GM19452 (cell line): ENCODE measurements around the gene ATP6V1C2.

Source experiments
- ATAC-seq: cut with Tn5 transposase; IDR thresholded peaks from one replicate; pipeline ENCODE4 v1.9.1; 2021; ENCODE audit not compliant: unreplicated experiment

The ATP6V1C2 gene, protein sequence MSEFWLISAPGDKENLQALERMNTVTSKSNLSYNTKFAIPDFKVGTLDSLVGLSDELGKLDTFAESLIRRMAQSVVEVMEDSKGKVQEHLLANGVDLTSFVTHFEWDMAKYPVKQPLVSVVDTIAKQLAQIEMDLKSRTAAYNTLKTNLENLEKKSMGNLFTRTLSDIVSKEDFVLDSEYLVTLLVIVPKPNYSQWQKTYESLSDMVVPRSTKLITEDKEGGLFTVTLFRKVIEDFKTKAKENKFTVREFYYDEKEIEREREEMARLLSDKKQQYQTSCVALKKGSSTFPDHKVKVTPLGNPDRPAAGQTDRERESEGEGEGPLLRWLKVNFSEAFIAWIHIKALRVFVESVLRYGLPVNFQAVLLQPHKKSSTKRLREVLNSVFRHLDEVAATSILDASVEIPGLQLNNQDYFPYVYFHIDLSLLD

DNA sequence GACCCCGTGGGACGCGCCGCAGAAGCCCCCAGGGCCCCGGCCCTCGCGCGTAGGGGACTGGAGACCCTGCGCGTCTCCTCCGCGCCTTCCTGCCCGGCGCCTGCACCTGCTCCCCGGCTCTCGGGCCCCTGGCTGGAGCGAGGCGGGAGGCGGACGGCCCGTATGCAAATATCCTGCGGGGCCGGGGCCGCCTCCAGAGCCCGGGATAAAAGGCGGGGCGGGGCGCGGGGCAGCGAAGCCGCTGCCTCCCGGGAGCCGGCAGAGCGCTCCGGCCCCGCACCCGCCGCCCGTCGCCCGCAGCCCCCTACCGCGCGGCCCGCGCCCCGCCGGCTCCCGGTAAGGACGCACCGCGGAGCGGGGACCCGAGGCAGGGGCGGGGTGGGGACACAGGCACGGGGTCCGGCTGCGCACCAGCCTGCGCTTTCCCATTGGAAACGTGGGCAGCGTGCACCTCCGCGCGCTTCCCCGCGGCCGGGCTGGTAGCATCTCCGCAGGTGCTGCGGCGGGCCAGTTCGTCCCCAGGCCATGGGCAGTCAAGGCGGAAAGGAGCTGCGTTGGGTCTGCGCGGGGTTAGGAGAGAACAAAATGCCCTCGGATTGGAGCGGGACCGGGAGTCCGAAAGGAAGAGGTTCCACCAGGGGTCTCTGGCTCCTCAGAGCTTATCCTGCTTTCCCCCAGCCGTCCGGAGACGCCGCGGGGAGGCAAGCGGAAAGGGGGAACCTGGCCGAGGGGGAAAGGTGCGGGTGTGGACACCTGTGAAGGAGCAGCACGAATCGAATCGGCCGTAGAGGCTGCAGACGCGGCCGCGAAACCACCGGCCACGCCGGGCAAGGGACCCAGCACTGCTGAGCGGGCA is at the start of gene ATP6V1C2:
ATP6V1C2 (plus strand) TSS at position 235 of the 856 bp plus-strand sequence. CDS start 1,220 bp downstream, outside the sequence.
- peak; percentile 71 for ATAC-seq

DNA sequence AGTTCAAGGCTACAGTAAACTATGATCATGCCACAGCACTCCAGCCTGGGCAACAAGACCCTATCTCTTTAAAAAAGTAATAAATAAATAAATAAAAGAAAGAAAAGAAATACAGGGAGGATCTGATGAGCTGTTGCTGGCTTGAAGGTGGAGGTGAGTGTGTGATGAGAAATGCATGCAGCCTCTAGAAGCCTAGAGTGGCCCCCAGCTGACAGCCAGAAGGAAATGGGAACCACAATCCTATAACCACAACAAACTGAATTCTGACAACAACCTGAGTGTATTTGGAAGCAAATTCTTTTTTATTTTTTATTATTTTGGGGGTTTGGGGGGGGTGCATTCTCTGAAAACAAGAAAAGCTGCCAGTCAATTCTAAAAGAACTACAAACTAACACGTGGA is 46.3 kb upstream of the ATP6V1C2 start:
- no peak for ATAC-seq

DNA sequence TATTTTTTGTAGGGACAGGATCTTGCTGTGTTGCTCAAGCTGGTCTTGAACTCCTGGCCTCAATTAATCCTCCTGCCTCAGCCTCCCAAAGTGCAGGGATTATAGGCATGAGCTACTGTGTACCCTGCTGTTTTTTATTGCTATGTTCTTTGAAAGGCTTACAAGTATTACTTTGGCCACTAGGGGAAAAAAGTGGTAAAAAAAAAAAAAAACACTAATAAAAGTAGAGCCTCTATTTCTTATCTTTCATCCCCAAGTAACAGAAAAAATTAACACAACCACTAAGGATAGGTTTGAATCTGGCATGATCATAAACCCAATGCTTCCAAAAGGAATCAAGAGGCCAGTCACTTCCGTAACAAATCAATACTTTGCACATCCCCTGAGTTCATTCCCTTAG is 43.2 kb upstream of the ATP6V1C2 start:
- ATAC-seq: no peak

DNA sequence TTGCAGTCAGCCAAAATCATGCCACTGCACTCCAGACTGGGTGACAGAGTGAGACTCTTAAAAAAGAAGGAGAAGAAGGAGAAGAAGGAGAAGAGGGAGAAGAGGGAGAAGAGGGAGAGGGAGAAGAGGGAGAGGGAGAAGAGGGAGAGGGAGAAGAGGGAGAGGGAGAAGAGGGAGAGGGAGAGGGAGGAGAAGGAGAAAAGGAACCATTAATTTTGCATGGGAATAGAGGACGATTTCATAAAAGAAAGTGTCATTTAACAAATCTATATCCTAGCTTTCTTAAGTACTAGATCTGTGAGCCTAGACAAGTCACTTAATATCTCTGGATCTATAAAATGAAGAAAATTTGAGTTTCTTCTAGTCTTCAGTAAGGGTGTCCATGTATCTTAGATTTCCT is 41.2 kb upstream of the ATP6V1C2 start:
- no peak for ATAC-seq

DNA sequence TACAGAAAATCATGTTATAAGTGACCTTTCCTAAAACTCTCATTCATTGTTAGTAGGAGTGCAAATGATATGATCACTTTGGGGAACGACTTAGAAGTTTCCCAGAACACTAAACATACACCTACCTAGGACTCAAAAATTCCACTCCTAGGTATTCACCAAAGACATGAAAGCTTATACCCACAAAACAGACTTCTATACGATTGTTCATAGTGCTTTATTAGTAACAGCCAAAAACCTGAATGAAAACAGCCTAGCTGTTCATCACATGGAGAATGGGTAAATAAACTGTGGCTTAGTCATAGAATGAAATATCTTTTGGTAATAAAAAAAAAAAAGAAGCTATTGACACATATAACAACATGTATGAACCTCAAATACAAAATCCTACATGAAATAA is 40.5 kb upstream of the ATP6V1C2 start:
- ATAC-seq: no peak

DNA sequence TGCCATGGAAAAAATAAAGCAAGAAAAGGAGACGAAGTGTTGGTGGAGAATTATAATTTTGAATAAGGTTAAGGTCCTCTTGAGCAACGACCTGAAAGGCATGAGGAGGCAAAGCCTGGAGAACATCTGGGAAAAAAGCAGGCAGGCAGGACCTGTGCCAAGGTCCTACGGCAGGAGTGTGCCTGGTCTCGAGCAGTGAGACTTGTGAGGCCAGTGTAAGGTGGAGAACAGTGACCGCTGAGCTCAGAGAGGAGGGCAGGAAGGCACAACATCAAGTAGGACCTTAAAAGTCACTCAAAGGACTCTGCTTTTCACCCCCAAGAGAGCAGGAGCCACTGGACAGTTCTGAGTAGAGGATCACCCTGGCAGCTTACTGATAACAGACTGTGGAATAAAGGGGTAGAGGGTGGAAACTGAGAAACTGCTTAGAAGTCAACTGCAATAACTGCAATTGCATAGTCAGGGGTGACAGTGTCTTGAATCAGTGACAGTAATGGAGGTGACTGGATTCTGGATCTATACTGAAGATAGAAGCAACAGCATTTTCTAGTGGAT is 35.2 kb upstream of the ATP6V1C2 start:
- no peak for ATAC-seq

DNA sequence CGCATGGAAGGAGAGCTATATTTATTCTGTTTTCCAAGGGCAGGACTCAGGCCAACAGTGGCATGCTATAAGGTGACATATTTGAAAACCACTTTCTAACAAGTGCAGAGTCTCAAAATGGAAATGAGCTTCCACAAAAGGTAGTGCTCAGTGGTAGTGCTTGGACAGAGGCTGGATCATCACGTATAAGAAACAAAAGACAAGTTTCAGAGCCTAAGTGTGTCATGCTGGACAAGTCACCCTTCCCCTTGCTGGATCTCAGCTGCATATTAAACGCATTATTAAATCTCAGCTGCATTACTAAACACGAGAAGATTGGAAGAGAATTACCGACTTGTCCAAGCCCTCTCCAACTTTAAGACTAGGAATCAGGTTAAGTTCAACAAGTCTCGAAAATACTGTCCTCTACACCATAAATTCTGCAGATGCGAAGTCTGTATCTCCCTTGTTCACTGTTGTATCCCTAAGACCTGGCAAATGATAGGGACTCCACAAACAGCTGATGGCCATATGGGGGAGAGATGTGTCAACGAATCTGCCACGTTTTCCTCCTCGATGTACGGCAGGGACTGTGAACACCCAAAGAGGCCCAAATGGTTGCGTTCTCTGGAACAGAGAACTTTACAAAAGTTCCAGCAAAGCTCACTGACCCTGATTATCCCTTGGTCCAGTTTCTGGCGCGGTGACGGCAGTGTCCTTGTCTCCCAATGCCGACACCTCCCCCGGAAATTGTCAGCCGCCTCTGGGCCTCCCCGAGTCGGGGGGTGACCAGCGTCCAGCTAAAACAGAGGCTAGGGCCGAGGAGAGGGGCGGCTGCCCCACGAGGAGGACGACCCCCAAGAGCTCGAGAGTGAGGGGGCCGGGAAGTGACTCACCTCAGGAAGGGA is 32.3 kb upstream of the ATP6V1C2 start:
- ATAC-seq: peak; percentile 27

DNA sequence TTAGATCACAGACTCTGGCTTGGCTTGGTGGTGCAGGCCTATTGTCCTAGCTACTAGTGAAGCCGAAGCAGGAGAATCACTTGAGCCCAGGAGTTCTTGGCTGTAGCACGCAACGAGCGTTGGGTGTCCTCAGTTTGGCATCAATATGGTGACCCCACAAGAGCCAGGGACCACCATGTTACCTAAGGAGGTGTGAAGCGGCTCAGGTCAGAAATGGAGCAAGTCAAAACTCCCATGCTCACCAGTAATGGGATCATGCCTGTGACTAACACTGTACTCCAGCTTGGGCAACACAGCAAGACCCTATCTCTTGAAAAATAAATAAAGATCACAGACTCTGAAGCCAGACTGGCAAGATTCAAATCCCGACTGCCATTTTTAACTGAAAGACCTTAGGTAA is 29.9 kb upstream of the ATP6V1C2 start:
- no peak for ATAC-seq

DNA sequence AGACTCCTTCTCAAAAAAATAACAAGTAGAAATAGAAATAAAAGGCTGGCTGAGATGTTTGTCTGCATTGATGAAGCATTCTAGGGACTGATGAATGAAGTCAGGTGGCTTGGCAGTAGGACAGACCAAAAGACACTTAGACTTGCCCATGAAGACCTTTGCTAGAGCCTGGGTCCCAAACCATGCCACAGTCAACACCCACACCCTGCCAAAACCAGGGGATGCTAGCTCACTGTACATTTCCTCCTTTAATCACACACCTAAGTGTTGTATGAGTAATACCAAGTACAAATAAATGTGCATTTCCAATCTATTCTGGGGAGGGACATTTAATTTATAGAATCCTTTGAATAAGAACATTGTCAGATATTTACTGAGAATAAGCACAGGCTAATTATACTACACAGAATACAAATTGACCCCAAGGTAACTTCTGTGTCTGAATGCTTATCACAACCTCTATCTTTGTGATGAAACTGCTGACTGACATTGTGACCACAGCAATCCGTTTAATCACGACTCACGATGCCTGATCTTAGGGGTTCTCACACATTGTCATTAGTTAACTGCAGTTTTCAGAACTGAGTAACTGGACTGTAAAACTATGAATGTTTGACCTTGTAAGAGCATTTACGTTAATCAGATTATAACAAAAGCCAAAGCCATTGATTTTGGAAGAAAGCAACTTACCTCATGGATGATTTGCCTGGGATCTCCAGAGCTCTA is 21.2 kb upstream of the ATP6V1C2 start:
- ATAC-seq: no peak

DNA sequence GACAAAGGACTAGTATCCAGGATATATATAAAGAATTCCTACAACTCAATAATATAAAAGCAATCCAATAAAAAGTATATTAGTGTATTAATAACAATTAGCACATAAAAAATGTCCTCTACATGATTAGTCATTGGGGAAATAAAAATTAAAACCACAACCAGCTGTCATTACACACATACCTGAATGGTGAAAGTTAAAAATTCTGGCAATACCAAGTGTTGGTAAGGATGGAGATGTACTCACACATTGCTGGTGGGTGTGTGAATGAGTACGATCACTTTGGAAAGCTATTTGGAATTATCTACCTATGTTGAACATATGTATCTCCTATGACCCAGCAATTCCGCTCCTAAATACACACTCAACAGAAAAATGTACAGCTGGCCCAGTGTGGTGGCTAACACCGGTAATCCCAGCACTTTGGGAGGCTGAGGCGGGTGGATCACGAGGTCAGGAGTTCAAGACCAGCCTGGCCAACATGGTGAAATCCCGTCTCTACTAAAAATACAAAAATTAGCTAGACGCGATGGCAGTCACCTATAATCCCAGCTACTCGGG is 17.3 kb upstream of the ATP6V1C2 start:
- no peak for ATAC-seq

DNA sequence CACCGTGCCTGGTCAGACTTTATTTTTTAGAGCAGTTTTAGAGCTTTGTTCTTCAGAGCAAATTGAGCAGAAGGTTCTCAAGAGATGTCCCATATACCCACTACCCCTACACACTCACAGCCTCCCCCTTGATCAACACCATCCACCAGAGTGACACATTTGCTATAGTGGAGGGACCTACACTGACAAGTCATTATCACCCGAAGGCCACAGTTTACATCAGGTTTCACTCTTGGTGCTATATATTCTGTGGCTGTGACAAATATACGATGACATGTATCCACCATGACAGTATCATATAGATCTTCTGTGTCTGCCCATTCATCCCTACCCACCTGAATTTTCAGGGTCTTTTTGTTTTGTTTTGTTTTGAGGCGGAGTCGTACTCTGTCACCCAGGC is 15.4 kb upstream of the ATP6V1C2 start:
- ATAC-seq: no peak

DNA sequence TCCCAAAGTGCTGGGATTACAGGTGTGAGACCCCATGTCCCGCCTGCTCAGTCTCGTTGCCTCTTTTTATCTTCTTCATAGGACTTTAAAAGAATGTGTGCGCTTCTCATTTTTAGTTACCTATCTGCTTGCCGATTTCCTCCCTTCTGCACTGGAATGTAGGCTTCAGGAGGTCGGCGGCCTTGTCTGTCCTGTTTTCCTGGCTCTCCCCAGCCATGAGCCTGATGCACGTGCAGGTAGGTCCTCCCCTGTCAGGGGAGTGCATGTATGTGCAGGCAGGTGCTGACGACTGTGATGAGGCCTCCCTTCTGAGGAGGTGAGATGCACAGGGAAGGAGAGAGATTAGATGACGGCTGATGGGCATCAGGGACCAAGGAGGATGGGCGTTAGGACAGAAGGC is 13.6 kb upstream of the ATP6V1C2 start:
- ATAC-seq: no peak

DNA sequence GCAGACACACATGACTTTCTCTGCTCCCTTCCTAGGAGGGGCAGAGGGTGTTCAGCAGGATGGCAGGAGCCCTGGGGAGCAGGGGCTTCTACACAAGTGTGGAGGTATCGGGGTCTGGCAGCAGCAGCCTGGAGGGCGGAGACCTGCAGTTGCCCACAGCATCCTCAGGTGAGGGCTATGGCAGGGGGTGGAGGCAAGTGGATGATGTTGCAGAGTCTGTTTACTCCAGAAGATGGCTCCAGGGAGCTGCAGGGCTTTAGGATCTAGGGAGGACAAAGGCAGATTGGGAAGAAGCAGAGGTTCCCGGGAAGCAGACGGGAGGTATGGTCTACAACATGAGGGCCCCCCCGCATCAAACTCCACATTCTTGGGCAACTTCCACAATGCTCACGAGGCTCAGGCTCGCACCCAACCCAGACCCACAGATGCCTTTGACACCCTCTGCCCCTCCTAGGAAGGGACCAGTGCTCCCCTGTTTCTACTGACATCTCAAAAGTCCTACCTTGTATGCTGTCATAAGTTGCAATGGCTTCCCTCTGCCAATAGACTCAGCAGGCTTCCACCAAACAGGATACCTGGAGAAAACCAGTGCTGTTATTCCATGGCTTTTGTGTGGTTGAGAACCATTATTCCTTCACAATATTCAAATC is 12.0 kb upstream of the ATP6V1C2 start:
- ATAC-seq: no peak

DNA sequence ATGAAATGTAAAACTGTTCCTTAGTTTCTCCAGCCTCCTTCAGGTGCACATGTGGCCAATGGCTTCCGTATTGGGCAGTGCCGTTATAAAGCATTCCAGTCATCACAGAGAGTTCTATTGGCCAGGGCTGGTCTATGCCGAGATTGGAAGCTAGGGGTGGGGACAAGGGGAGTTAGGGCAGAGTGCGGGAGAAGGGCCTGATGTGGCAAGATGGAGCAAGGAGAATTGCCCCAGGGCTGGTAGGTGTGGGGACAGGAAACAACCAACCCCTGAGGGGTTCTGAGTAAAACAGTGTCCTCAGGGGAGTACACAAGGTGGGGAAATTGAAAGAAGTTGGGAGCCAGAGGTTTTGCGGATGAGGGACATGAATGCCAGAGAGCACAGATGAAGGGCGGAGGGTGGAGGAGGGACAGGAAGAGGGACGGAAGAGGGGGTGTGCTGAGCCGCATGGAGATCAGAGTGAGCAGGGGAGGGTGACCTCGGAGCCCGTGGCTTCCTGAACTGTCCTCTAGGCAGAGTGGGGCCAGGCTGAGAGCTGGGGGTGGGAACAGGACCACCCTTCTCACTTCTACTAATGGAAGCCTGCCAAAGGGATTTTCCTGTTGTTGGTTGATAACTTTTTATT is 9.1 kb upstream of the ATP6V1C2 start:
- no peak for ATAC-seq

DNA sequence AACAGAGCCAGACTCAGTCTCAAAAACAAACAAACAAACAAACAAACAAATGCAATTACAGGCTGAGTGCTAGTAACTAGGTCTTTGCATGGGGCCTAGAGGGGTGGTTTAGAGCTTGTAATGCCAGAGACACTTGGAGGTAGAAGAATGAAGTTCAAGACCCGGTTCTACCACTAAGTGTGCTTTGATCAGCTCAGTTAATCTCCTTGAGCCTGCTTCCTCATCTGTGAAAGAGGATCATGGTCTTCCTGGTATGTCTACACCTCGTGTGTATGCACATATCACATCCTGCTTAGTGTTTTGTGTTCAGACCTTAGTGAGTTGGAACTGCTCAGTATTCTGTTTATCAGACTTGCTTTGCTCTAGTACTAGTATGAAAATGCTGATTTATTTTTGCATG is 4.8 kb upstream of the ATP6V1C2 start:
- ATAC-seq: no peak

DNA sequence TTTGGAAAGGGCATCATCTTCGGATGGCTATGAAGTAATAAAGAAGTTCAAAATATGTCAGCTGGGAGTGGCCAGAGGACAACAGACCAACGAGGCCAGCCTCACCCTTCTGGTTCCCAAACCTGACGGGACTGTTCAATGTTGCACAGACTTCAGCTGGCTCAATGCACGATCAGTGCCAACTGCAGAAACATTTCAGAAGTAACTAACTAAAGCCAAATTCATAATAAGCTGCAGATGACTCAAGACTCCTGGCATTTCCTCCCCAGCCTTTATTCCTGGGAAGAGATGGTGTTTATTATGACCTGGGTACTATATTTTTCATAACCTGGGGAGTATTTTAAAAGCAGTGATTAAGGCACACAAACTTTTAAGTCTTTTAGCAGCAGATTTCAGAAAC is 3.8 kb upstream of the ATP6V1C2 start:
- no peak for ATAC-seq

DNA sequence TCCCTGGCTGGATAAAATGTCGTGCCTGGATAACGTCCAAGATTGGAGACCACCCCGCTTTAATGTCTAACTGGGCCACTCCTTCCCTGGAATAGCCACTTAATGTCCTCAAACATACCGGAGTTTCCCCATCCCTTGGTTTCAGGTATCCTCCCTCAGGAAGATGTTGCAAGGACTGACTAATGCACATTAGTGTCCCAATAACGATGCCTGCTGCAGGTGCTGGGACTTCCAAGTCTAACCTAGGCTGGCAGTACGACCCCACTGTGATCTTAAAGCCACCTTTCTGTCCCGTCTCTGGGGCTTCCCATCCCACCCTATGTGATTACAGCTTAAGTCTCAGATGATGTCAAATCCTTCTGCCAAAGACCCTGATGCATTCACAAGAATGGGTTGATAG is 1.1 kb upstream of the ATP6V1C2 start:
- no peak for ATAC-seq

DNA sequence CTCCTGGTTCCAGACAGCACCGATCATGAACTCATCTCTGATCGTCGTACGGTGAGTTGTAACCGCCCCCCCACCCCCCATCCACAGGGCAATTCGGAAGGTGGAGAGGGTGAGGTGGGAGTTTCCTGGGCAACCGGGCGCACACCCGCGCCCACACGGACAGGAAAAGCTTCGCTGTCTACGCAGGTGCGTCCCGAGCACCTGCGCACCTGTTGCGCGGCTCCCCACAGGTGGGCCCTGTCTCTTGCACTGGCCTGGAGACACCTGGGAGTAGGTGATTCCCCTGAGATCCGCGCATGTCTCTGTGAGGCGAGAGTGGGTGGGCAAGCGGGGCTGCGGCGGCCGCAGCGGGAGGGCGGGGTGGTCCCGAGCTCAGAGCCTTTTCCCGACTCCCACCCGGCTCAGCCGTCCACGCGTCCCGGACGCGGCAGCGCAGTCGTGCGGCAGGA is 459 bp upstream of the ATP6V1C2 start:
- no peak for ATAC-seq
